Activated CD8-positive, alpha-beta memory T cell treated with anti-CD3 and anti-CD28 coated beads for 1 hour (primary cell): ENCODE results near the gene ZSWIM4.
A peak's percentile ranks its signal among the peaks of the same experiment; 100 is the strongest.
"Not testable (repeated sequence)": the region's sequence is repeated elsewhere in the genome, so short reads cannot be mapped to it uniquely, and the experiment has no call there.

Source experiments
- DNase-seq, 2 donors: peaks; one replicate each; pipeline ENCODE4 v3.0.0-alpha.2; 2020; ENCODE audit warnings: low read depth in 1 of 2; ENCODE audit errors: extremely low read depth in 1 of 2

ZSWIM4 gene

GRCh38 chr19:13794757-13795589 lies at the start of gene ZSWIM4:
ZSWIM4 (plus strand) TSS chr19:13795443; CDS start chr19:13795649, 206 bp downstream.
- peak; percentile 80 to 85 for DNase-seq

GRCh38 chr19:13747098-13747453 lies 48.2 kb upstream of the ZSWIM4 start:
- DNase-seq: no peak

- DNase-seq: no peak
These were observed 46.9 kb upstream of the ZSWIM4 start for GRCh38 chr19:13748169-13748828.

- no peak for DNase-seq
These were observed 43.8 kb upstream of the ZSWIM4 start for GRCh38 chr19:13751436-13751835.

- DNase-seq: not testable (repeated sequence)
These were observed 41.6 kb upstream of the ZSWIM4 start for GRCh38 chr19:13753622-13754021.

- DNase-seq: no peak
These were observed 39.0 kb upstream of the ZSWIM4 start for GRCh38 chr19:13756210-13756609.

- DNase-seq: no peak
These were observed 37.2 kb upstream of the ZSWIM4 start for GRCh38 chr19:13757805-13758772.

- no peak for DNase-seq
These were observed 36.4 kb upstream of the ZSWIM4 start for GRCh38 chr19:13758795-13759194.

- DNase-seq: no peak
These were observed 33.8 kb upstream of the ZSWIM4 start for GRCh38 chr19:13761423-13761822.

- DNase-seq: no peak
These were observed 32.5 kb upstream of the ZSWIM4 start for GRCh38 chr19:13762635-13763235.

GRCh38 chr19:13763265-13763664 lies 32.0 kb upstream of the ZSWIM4 start:
- DNase-seq: no peak

GRCh38 chr19:13764101-13764807 lies 31.0 kb upstream of the ZSWIM4 start, which contains the start of gene MRI1:
MRI1 (plus strand) TSS chr19:13764522; CDS start chr19:13764589, 67 bp downstream.
- DNase-seq: peak in 1 of 2 donors; percentile 54

- DNase-seq: no peak
These were observed 30.3 kb upstream of the ZSWIM4 start for GRCh38 chr19:13764821-13765394.

- no peak for DNase-seq
These were observed 29.7 kb upstream of the ZSWIM4 start for GRCh38 chr19:13765395-13766094.

GRCh38 chr19:13766095-13766481 lies 29.2 kb upstream of the ZSWIM4 start:
- DNase-seq: no peak

- DNase-seq: no peak
These were observed 26.7 kb upstream of the ZSWIM4 start for GRCh38 chr19:13768510-13768909.

GRCh38 chr19:13770013-13770635 lies 25.1 kb upstream of the ZSWIM4 start:
- DNase-seq: no peak
